SJSA1 (cell line): ENCODE data around the gene NTM. TPM values are rescaled to one million over a fixed set of nuclear protein-coding genes. Genes with fewer than 3 reads are reported as not detected.
A peak's percentile ranks its signal among the peaks of the same experiment; 100 is the strongest.

Source experiments
- DNase-seq, 2 experiments: peaks; one replicate each; pipeline ENCODE4 v3.0.0-alpha.2; 2015 to 2020; ENCODE audit warnings: low spot score in 2 of 2, low read depth in 1 of 2
- H3K27ac ChIP-seq: fragments of 250-450 bp; sonication (Bioruptor Pico); 2 replicates; pipeline ENCODE4 v1.5.1; 2020; ENCODE audit warnings: mild to moderate bottlenecking, moderate library complexity
- H3K27me3 ChIP-seq: fragments of 250-450 bp; sonication (Bioruptor Pico); replicated peaks from 2 replicates; pipeline ENCODE4 v1.5.1; 2020; ENCODE audit warnings: mild to moderate bottlenecking, moderate library complexity
- H3K36me3 ChIP-seq: fragments of 250-450 bp; sonication (Bioruptor Pico); 2 replicates; pipeline ENCODE4 v1.5.1; 2020; ENCODE audit warnings: mild to moderate bottlenecking
- H3K4me1 ChIP-seq: fragments of 250-450 bp; sonication (Bioruptor Pico); replicated peaks from 2 replicates; pipeline ENCODE4 v1.6.1; 2021; ENCODE audit warnings: mild to moderate bottlenecking
- H3K4me3 ChIP-seq: fragments of 250-450 bp; sonication (Bioruptor Pico); 2 replicates; pipeline ENCODE4 v1.5.1; 2020; ENCODE audit warnings: mild to moderate bottlenecking
- H3K9me3 ChIP-seq: fragments of 250-450 bp; sonication (Bioruptor Pico); replicated peaks from 2 replicates; pipeline ENCODE4 v1.5.1; 2020; ENCODE audit warnings: mild to moderate bottlenecking
- total RNA-seq: library from RNA; depleted of rRNA; stranded (reverse); fragments of >200 nt; shearing (Covaris generic); gene quantifications from 2 replicates; pipeline ENCODE4 v1.2.3, GENCODE V29; 2014

Gene NTM
- total RNA-seq, 1 experiment from 2014 or later, result 0.34 TPM

GRCh38 chr11:131874070-131874469 is 503.7 kb downstream of the NTM start:
- no peak overlapping the region for H3K27ac ChIP-seq
- DNase-seq, result no peak
- H3K4me3 ChIP-seq, result no peak overlapping the region
- no peaks in the 10 kb centered on the region for H3K9me3 ChIP-seq
- H3K36me3 ChIP-seq, result no peaks in the 10 kb centered on the region
- no peaks in the 10 kb centered on the region for H3K27me3 ChIP-seq
- H3K4me1 ChIP-seq, result no peaks in the 10 kb centered on the region

GRCh38 chr11:131875611-131876010 is 505.2 kb downstream of the NTM start:
- H3K4me3 ChIP-seq, result no peak overlapping the region
- H3K4me1 ChIP-seq, result no peaks in the 10 kb centered on the region
- no peaks in the 10 kb centered on the region for H3K27me3 ChIP-seq
- DNase-seq, result no peak
- H3K27ac ChIP-seq, result no peak overlapping the region
- H3K36me3 ChIP-seq, result no peaks in the 10 kb centered on the region
- H3K9me3 ChIP-seq, result no peaks in the 10 kb centered on the region

DNA sequence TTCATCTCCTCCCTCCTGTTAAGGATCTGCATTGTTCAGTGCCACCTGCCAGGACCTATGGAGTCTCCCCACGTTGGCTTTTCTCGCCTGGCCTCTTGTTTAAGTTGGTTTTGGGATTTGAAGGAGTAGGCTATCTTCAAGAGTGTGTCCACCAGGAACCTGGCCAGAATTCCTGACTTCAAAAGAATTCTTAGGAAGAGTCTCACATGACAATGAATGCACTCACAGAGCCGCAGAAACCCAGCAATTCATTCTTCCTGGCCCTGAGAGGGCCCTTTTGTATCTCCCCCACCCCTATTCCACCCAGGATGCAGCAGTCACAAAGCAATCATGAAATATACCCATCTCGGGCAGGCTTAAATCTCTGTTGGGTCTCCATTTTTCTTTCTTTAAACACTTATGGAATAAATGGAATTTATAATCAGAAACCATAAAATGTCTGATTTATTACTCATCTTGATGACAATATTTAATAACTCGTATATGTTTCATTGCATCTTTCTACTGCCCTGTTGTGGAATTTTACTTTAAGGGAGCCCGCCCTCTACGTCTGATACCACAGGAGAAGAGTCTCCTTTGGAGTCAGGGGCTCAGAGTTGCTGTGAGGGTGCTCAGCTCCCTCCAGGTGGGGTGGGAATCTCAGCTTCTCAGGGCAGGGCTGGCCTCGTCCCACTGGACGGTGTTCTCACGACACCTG is 507.0 kb downstream of the NTM start:
- no peaks in the 10 kb centered on the region for H3K4me1 ChIP-seq
- H3K36me3 ChIP-seq, result no peaks in the 10 kb centered on the region
- H3K4me3 ChIP-seq, result no peak overlapping the region
- no peaks in the 10 kb centered on the region for H3K27me3 ChIP-seq
- H3K27ac ChIP-seq, result no peak overlapping the region
- H3K9me3 ChIP-seq, result no peaks in the 10 kb centered on the region
- no peak for DNase-seq

GRCh38 chr11:131880316-131880715 is 509.9 kb downstream of the NTM start:
- no peaks in the 10 kb centered on the region for H3K9me3 ChIP-seq
- no peak for DNase-seq
- H3K4me3 ChIP-seq, result no peak overlapping the region
- H3K27ac ChIP-seq, result no peak overlapping the region
- H3K36me3 ChIP-seq, result no peaks in the 10 kb centered on the region
- H3K4me1 ChIP-seq, result peaks cover 13% of the 10 kb centered on the region
- no peaks in the 10 kb centered on the region for H3K27me3 ChIP-seq

DNA sequence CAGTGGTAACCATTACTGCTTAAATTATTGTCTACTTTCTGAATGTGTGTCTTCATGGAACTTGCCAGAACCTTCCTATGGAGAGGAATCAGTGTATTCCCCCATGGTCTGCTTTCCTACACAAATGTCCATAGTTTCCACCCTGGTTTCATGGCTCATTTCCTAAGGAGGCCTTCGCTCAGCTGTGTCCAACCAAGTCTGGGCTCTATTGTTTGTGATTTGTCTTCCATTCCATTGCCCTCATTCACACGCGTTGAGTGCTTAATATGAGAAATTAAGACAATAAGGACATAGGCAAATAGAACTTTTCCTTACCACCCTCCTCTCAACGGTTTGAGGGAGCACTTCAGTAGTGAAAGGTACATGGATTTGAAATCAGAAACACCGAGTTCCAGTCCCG is 510.6 kb downstream of the NTM start:
- H3K27me3 ChIP-seq, result no peaks in the 10 kb centered on the region
- no peak for DNase-seq

GRCh38 chr11:131883332-131883731 is 512.9 kb downstream of the NTM start:
- H3K9me3 ChIP-seq, result no peaks in the 10 kb centered on the region
- no peaks in the 10 kb centered on the region for H3K36me3 ChIP-seq
- DNase-seq, result no peak
- H3K27ac ChIP-seq, result no peak overlapping the region
- H3K4me3 ChIP-seq, result no peak overlapping the region
- H3K4me1 ChIP-seq, result peaks cover 33% of the 10 kb centered on the region
- no peaks in the 10 kb centered on the region for H3K27me3 ChIP-seq

More for the DNA sequence above, 510.6 kb downstream of the NTM start:
- Histone ChIP-seq H3K4me3 (no peak overlapping the region), H3K36me3 (no peaks in the 10 kb centered on the region), H3K9me3 (no peaks in the 10 kb centered on the region), H3K4me1 (peaks cover 13% of the 10 kb centered on the region), H3K27ac (no peak overlapping the region)

GRCh38 chr11:131884461-131885073 is 514.2 kb downstream of the NTM start:
- peak; percentile 43 to 47 for DNase-seq
- no peak overlapping the region for H3K4me3 ChIP-seq
- no peaks in the 10 kb centered on the region for H3K27me3 ChIP-seq
- H3K4me1 ChIP-seq, result peaks cover 46% of the 10 kb centered on the region
- no peak overlapping the region for H3K27ac ChIP-seq
- no peaks in the 10 kb centered on the region for H3K36me3 ChIP-seq
- no peaks in the 10 kb centered on the region for H3K9me3 ChIP-seq

- Histone ChIP-seq H3K27me3 (no peaks in the 10 kb centered on the region), H3K36me3 (no peaks in the 10 kb centered on the region), H3K4me1 (peaks cover 54% of the 10 kb centered on the region), H3K9me3 (no peaks in the 10 kb centered on the region), H3K27ac (no peak overlapping the region), H3K4me3 (no peak overlapping the region)
- no peak for DNase-seq
Measured at GRCh38 chr11:131885431-131885830, 515.0 kb downstream of the NTM start.

DNA sequence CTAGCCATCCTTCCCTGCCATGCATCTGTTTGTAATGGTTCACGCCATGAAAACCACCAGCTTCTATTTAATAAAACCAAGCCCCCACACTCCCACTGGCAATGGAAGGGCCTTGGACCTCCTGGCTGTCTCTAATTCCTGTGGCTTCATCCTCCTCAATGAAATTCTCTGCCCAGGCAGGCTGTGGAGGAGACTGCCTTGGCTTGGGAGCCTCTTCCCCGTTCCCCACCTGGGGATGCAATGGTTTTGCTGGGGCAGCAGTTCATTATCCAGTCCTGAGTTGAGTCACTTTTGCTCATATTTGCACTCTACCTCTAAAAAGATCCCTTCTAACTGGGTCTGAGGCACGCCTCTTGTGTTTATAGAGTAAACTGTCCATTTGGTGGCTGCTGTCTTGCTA is 515.8 kb downstream of the NTM start:
- DNase-seq, result no peak
- H3K4me1 ChIP-seq, result peaks cover 59% of the 10 kb centered on the region
- H3K4me3 ChIP-seq, result no peak overlapping the region
- H3K27me3 ChIP-seq, result no peaks in the 10 kb centered on the region
- H3K9me3 ChIP-seq, result no peaks in the 10 kb centered on the region
- H3K36me3 ChIP-seq, result no peaks in the 10 kb centered on the region
- H3K27ac ChIP-seq, result no peak overlapping the region

- H3K36me3 ChIP-seq, result no peaks in the 10 kb centered on the region
- peaks cover 59% of the 10 kb centered on the region for H3K4me1 ChIP-seq
- H3K27me3 ChIP-seq, result no peaks in the 10 kb centered on the region
- H3K9me3 ChIP-seq, result no peaks in the 10 kb centered on the region
- no peak overlapping the region for H3K4me3 ChIP-seq
- peak overlapping the region; percentile 98 for H3K27ac ChIP-seq
- DNase-seq, result peak; percentile 72 to 85
Measured at GRCh38 chr11:131888230-131888855, 517.9 kb downstream of the NTM start.

DNA sequence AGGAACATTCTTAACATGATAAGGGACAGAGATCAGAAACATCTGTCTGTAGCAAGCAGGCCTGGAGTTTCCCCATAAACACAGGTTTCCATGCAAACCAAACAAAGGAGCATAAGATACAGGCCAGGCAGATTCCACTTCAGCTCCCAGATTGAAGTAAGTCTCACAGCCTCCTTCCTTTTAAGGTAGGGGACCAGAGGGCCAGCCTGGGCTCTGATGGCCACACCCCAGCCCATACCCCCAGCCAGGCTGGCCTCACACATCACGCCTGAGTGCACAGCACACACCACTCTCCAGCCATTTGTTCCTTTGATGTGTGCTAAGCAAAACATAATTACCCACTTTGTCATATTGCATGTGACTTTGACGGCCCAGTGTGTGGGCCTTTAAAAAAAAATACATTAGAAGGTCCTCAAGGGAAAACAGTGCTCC is 518.7 kb downstream of the NTM start:
- peak; percentile 87 to 89 for DNase-seq
- Histone ChIP-seq H3K4me1 (peaks cover 54% of the 10 kb centered on the region), H3K36me3 (no peaks in the 10 kb centered on the region), H3K4me3 (no peak overlapping the region), H3K9me3 (no peaks in the 10 kb centered on the region), H3K27me3 (no peaks in the 10 kb centered on the region), H3K27ac (peak overlapping the region; percentile 98)

- no peak overlapping the region for H3K4me3 ChIP-seq
- H3K9me3 ChIP-seq, result no peaks in the 10 kb centered on the region
- H3K27me3 ChIP-seq, result no peaks in the 10 kb centered on the region
- peak overlapping the region; percentile 98 for H3K27ac ChIP-seq
- no peak for DNase-seq
- H3K4me1 ChIP-seq, result peaks cover 46% of the 10 kb centered on the region
- no peaks in the 10 kb centered on the region for H3K36me3 ChIP-seq
Measured at GRCh38 chr11:131889760-131890581, 519.6 kb downstream of the NTM start.

GRCh38 chr11:131893103-131893890 is 522.9 kb downstream of the NTM start:
- H3K9me3 ChIP-seq, result no peaks in the 10 kb centered on the region
- H3K27ac ChIP-seq, result no peak overlapping the region
- peaks cover 47% of the 10 kb centered on the region for H3K4me1 ChIP-seq
- H3K27me3 ChIP-seq, result no peaks in the 10 kb centered on the region
- DNase-seq, result no peak
- no peak overlapping the region for H3K4me3 ChIP-seq
- no peaks in the 10 kb centered on the region for H3K36me3 ChIP-seq
